ENCODE measurements around the gene CD164L2. TPM values are rescaled to one million over a fixed set of nuclear protein-coding genes. Genes with fewer than 3 reads are reported as not detected.

CD164L2 gene
- total RNA-seq, 1 donor from 2014 or later: not detected

DNA sequence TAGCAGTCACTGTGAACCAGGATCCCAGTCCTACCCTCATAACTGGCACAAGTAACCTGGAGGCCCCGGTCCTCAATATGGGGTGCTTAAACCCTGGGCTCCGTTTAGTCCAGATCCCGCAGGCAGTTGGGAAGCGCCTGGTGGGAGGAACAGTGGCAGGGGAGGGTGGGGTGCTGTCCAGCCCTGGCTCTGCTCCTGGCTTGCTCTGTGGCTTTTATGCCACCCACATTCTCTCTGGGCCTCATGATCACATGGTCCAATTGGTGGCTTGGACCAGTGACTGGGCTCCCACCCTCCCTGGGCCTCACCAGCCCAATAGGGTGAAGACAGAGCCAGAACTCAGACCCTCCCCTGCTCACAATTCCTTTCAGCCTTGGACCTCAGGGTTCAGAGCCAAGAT, 2.9 kb downstream of the CD164L2 start:
- no peaks in the 10 kb centered on the region for H3K27me3 Mint-ChIP-seq (ENCODE audit: unreplicated experiment)
- H3K36me3 Mint-ChIP-seq (ENCODE audit: unreplicated experiment): no peaks in the 10 kb centered on the region
- H3K9me3 Mint-ChIP-seq (ENCODE audit: unreplicated experiment): no peaks in the 10 kb centered on the region
- H3K27ac Mint-ChIP-seq (ENCODE audit: unreplicated experiment): no peak overlapping the region
- no peak for TF ChIP-seq CTCF (IDR thresholded peaks at IDR 0.05)
- no peak overlapping the region for H3K4me3 Mint-ChIP-seq (ENCODE audit: unreplicated experiment)
- DNase-seq (ENCODE audit: extremely low spot score, unreplicated experiment): no peak
- peaks cover 22% of the 10 kb centered on the region for H3K4me1 Mint-ChIP-seq (ENCODE audit: unreplicated experiment)

DNA sequence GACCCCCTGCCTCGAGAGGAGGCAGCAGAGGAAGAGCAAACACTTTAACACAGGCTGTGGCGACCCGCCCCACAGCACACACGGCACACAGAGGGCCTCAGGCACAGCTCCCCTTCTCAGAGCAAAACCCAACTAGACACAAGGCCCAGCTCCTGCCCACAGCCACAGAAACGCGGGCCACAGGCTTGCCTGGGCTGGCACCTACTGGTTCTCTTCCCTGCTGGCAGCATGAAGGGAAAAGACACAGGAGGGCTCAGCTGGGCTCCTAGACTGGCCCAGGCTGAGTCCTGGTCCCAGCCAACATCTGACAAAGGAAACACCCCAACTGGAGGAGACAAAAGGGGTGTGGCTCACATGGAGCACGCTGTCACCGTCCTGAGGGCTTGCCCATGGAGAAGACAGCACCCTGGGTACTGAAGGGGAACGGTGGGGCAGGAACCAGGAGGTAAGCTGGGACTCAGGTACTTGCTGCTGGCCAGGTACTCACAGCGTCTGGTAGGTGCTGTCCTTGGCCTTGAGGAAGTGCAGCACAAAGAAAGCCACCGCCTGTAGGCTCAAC, 3.5 kb downstream of the CD164L2 start:
- no peak for TF ChIP-seq CTCF (IDR thresholded peaks at IDR 0.05)
- peaks cover 22% of the 10 kb centered on the region for H3K4me1 Mint-ChIP-seq (ENCODE audit: unreplicated experiment)
- DNase-seq (ENCODE audit: extremely low spot score, unreplicated experiment): no peak

DNA sequence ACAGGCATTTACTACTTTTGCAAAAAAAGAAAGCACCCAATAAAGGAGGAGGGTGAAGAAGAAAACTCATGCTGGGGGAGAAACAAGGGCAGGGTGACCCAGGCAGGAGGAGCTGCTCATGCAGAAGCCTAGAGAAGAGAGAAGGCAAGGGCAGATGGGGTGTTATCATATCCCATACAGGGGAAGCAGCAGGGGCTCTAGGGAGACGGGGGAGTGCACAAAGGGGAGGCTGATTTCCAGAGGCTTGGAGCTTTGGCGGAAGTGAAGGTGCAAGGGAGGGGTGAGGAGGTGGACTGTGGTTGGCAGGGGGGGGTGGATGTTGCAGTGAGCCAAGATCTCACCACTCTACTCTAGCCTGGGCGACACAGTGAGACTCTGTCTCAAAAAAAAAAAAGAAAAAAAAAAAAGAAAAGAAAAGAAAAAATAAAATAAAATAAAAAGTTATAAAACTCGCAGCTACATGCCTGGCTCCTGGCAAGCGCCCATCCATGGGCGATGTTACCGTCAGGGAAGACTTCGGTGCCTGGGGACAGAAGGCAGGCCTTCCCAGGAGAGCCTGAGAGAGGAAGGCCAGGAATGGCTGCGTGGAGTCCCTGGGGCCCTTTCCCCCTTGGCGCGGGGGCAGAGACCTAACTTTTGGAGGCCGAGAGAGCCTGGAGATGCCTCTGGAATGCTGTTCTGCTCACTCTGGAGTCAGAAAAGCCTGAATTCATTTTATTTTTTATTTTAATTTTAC, 5.2 kb downstream of the CD164L2 start:
- no peak for TF ChIP-seq CTCF (IDR thresholded peaks at IDR 0.05)
- Mint-ChIP-seq H3K4me1 (ENCODE audit: unreplicated experiment) (peaks cover 20% of the 10 kb centered on the region), H3K27me3 (ENCODE audit: unreplicated experiment) (no peaks in the 10 kb centered on the region), H3K27ac (ENCODE audit: unreplicated experiment) (no peak overlapping the region), H3K9me3 (ENCODE audit: unreplicated experiment) (no peaks in the 10 kb centered on the region), H3K4me3 (ENCODE audit: unreplicated experiment) (no peak overlapping the region), H3K36me3 (ENCODE audit: unreplicated experiment) (no peaks in the 10 kb centered on the region)
- no peak for DNase-seq (ENCODE audit: extremely low spot score, unreplicated experiment)

More for the DNA sequence above, 3.5 kb downstream of the CD164L2 start:
- no peak overlapping the region for H3K4me3 Mint-ChIP-seq (ENCODE audit: unreplicated experiment)
- peak overlapping the region; percentile 10 for H3K27ac Mint-ChIP-seq (ENCODE audit: unreplicated experiment)
- H3K9me3 Mint-ChIP-seq (ENCODE audit: unreplicated experiment): no peaks in the 10 kb centered on the region
- H3K27me3 Mint-ChIP-seq (ENCODE audit: unreplicated experiment): no peaks in the 10 kb centered on the region
- H3K36me3 Mint-ChIP-seq (ENCODE audit: unreplicated experiment): no peaks in the 10 kb centered on the region

GRCh38 chr1:27374362-27375086, 8.6 kb downstream of the CD164L2 start, which contains the start of gene FCN3:
TSS of gene FCN3 (minus strand) at chr1:27374824. CDS start at chr1:27374818, 6 bp downstream.
- no peaks in the 10 kb centered on the region for H3K9me3 Mint-ChIP-seq (ENCODE audit: unreplicated experiment)
- H3K27me3 Mint-ChIP-seq (ENCODE audit: unreplicated experiment): no peaks in the 10 kb centered on the region
- H3K27ac Mint-ChIP-seq (ENCODE audit: unreplicated experiment): no peak within 1 kb of the TSS
- H3K4me3 Mint-ChIP-seq (ENCODE audit: unreplicated experiment): no peak within 1 kb of the TSS
- no peak for DNase-seq (ENCODE audit: extremely low spot score, unreplicated experiment)
- no peaks in the 10 kb centered on the region for H3K36me3 Mint-ChIP-seq (ENCODE audit: unreplicated experiment)
- no peak for TF ChIP-seq CTCF (IDR thresholded peaks at IDR 0.05)
- H3K4me1 Mint-ChIP-seq (ENCODE audit: unreplicated experiment): peaks cover 2% of the 10 kb centered on the region
